ENCODE measurements around the gene FHOD3.

GRCh38 chr18:36708366-36708765 lies 410.9 kb downstream of the FHOD3 start:
- TF ChIP-seq CTCF (conservative IDR thresholded peaks at IDR 0.05; ENCODE audit: low read depth in 2 of 2) (no peak), POLR2AphosphoS5 (IDR thresholded peaks at IDR 0.05; ENCODE audit: low read depth) (no peak), JUNB (IDR thresholded peaks at IDR 0.05; ENCODE audit: unreplicated experiment) (no peak), EZH2 (IDR thresholded peaks at IDR 0.05; ENCODE audit: low read depth, unreplicated experiment) (no peak), REST (IDR thresholded peaks at IDR 0.05; ENCODE audit: unreplicated experiment) (no peak), EZH2phosphoT487 (IDR thresholded peaks at IDR 0.05; ENCODE audit: unreplicated experiment) (no peak), ZNF331 (CRISPR knock-in tag; IDR thresholded peaks at IDR 0.05; ENCODE audit: low read depth) (no peak), CREB1 (CRISPR knock-in tag; IDR thresholded peaks at IDR 0.05; ENCODE audit: low read depth) (no peak), STAT1 (IDR thresholded peaks at IDR 0.05; ENCODE audit: unreplicated experiment) (no peak)
